Motor neuron (in vitro differentiated cells): ENCODE measurements around the gene KRTAP4-2. TPM values are rescaled to one million over a fixed set of nuclear protein-coding genes. Genes with fewer than 3 reads are reported as not detected.
"Not testable (repeated sequence)": the region's sequence is repeated elsewhere in the genome, so short reads cannot be mapped to it uniquely, and the experiment has no call there.

Experiments
- ATAC-seq, 8 experiments: fragments of 200-7000 bp; cut with Tn5 transposase; replicated peaks in 6 of 8; 2 replicates each; pipeline ENCODE4 v1.8.0; 2021; ENCODE audit warnings: mild to moderate bottlenecking in 8 of 8, moderate library complexity in 8 of 8
- H3K27ac ChIP-seq, 2 donors: fragments of 250-450 bp; sonication (Bioruptor Pico); 2 replicates each; pipeline ENCODE4 v1.9.0; 2021; ENCODE audit warnings: antibody characterized with exemption in 2 of 2, mild to moderate bottlenecking in 2 of 2, moderate library complexity in 1 of 2
- H3K4me1 ChIP-seq, 2 donors: fragments of 250-450 bp; sonication (Bioruptor Pico); replicated peaks in 1 of 2; 2 replicates each; pipeline ENCODE4 v1.6.1; 2021; ENCODE audit warnings: antibody characterized with exemption in 2 of 2, mild to moderate bottlenecking in 2 of 2, moderate library complexity in 1 of 2
- H3K4me3 ChIP-seq, 5 donors: fragments of 250-450 bp; sonication (Bioruptor Pico); 2 replicates each; pipeline ENCODE4 v1.9.0; 2021; ENCODE audit warnings: antibody characterized with exemption in 5 of 5, mild to moderate bottlenecking in 5 of 5, moderate library complexity in 4 of 5
- WGBS, 10 experiments: fragments of 450-650 bp; shearing (Covaris generic); methylation state at CpG; one replicate each; pipeline ENCODE4 v1.0.0; 2022; 5-methylcytosine and 5-hydroxymethylcytosine counted together
- in situ Hi-C, 9 experiments: fragments of 400-800 bp; cut with MboI; loops; one replicate each; pipeline ENCODE4 v1.15.0; 2021; ENCODE audit warnings: low sequenced_read_pairs in 9 of 9, low pct_unique_long_range_greater_than_20kb in 2 of 9; ENCODE audit not compliant: unreplicated experiment in 9 of 9
- total RNA-seq, 8 experiments: library from RNA; unstranded; fragments of 300-600 nt; gene quantifications; 2 replicates each; pipeline versions ENCODE4 v1.2.3 to v1.2.4, GENCODE V29; 2022

KRTAP4-2 gene
- total RNA-seq, 8 experiments from 2014 or later = not detected

DNA sequence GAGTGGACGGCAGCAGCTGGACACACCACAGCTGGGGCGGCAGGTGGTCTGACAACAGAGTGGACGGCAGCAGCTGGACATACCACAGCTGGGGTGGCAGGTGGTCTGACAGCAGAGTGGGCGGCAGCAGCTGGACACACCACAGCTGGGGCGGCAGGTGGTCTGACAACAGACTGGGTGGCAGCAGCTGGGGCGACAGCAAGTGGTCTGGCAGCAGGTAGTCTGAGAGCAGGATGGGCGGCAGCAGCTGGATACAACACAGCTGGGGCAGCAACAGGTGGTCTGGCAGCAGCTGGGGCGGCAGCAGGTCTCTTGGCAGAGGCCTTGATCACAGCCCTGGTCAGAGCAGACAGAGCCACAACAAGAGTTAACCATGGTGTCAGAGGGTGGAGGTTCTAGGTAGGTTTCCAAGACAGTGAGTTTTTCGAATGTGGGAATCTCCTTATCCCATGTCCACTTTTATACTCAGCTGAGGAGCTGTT is 6.5 kb upstream of the KRTAP4-2 start, which contains the start of gene KRTAP4-1:
Gene KRTAP4-1, minus strand, starts transcription at position 432 of the 482 bp plus-strand sequence. Its CDS starts 57 bp downstream, at position 375.
- in situ Hi-C loops = no loop called here
- WGBS, 10 experiments = 0 to 60% (median 0%) methylated on average over 1 to 2 of the region's 9 CpGs; no CpG with 5 or more reads in 3 of the 10 experiments
- no peak for ATAC-seq
- H3K4me1 ChIP-seq = no peaks in the 10 kb centered on the region
- no peak within 1 kb of the TSS for H3K4me3 ChIP-seq
- H3K27ac ChIP-seq = no peak within 1 kb of the TSS

DNA sequence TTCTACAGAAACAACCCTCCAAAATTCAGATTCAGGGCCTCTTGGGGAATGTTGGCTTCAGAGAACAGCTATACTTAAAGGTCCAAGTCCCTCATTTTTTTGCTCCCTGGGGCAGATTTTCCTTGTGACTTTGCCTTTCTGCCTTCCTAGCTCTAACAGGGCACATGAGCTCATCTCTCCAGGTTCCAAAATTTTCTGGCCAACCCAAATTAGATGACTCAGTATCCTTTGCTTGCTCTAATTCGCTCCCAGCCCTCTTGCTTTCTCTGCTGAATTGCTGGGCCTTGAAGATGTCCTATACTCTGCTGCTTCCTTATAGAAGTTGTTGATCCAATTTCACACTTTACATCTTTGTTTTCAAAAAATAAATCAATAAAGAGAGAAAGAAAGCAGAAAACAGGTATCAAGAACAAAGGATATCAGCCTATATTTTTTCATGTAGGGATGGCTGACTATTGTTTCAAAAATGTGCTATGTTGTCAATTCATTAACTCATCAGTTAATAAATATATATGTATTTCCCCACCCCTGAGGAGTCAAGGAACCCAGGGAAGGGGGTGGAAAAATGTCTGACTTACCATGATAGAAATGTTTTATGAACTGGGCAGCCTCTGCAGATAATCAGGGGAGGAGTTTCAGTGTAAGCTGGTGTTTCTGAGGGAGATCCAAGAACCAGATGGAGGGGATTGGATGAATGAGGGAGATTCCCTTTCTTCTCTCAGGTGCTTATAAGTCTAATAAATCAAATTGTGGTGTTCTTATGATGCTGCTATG is 1.0 kb upstream of the KRTAP4-2 start:
- no peak overlapping the region for H3K27ac ChIP-seq
- H3K4me1 ChIP-seq = no peaks in the 10 kb centered on the region
- ATAC-seq = no peak
- H3K4me3 ChIP-seq = no peak overlapping the region
- 33 to 100% (median 80%) methylated on average over 1 of the region's 1 CpG; no CpG with 5 or more reads in 1 of the 10 experiments for WGBS, 10 experiments
- in situ Hi-C loops = no loop called here

DNA sequence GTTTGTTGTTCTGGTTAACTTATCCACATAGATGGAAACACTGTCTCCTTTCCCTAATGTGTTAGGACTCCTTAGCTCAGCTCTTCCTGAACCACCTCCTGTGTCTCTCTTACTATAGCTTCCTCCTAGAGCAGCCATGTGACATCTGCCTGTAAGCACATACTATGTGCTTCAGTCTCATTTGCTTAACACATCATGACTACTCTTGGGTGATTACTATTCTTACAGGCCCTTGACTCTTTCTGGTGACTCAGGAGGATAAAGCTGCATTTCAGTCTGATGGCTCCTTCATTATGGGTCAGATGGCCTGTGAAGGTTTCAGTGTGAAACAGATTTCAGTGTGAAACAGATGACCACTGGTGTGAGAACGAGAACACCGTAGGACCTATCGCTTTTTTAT is 320 bp upstream of the KRTAP4-2 start:
- Histone ChIP-seq H3K27ac (no peak overlapping the region), H3K4me1 (no peaks in the 10 kb centered on the region), H3K4me3 (no peak overlapping the region)
- 40 to 100% (median 92%) methylated on average over 1 to 3 of the region's 3 CpGs; no CpG with 5 or more reads in 5 of the 10 experiments for whole genome bisulfite sequencing, 10 experiments
- in situ Hi-C loops = no loop called here
- ATAC-seq = peak in 2 of 8 experiments; percentile 33 to 41

DNA sequence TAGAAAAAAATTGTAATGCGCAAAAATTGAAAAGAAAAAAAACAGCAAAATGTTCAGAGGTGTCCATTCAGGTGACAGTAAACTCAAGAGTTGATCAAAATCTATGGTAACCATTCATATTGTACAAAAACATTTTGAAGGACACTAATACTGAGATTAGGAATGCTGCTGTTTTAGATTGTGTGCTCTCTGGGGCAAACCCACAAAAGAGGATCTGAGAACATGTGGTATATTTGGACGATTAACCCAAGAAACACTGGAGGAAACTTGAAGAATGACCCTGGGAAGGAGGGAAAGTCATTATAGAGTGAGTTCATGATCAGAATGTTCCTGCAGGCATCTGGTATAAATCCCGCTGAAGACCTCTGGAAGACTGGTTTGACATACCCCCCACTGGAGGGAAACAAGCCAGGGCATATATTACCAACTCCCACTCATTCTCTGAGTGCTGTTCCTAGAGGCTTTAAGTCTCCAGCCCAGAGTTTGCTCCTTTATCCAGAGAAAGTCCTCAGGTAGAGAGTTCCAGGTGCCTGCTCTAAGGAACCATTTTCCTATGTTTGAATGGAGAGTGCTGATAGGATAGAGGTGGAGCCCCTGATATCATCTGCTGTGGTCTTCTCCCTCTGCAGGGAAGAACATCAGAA is 1.2 kb downstream of the KRTAP4-2 start:
- ATAC-seq = no peak
- no peak overlapping the region for H3K4me3 ChIP-seq
- H3K27ac ChIP-seq = no peak overlapping the region
- WGBS, 10 experiments = 45 to 100% (median 84%) methylated on average over 1 to 3 of the region's 3 CpGs; no CpG with 5 or more reads in 1 of the 10 experiments
- no peaks in the 10 kb centered on the region for H3K4me1 ChIP-seq
- in situ Hi-C loops = no loop called here

DNA sequence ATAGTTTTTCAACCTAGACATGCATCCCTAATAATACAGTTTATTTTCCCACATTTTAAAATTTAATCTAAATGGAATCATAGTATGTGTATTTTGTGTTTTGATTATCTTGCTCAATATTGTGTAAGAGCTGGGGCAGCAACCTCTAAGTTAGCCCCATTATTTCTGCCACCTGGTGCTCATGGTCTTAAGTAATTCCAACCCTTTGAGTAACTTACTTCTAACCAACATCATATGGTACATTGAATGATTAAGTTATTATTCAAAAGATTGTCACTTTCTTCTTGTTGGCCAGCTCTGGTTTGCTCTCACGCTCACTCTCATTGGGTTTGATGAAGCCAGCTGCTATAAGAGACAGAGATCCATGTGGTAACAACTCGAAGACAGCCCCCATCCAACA is 6.1 kb downstream of the KRTAP4-2 start:
- 0 to 100% (median 67%) methylated on average over 1 to 2 of the region's 2 CpGs; no CpG with 5 or more reads in 3 of the 10 experiments for WGBS, 10 experiments
- Histone ChIP-seq H3K4me1 (no peaks in the 10 kb centered on the region), H3K27ac (no peak overlapping the region), H3K4me3 (no peak overlapping the region)
- no peak for ATAC-seq
- in situ Hi-C loops = no loop called here

DNA sequence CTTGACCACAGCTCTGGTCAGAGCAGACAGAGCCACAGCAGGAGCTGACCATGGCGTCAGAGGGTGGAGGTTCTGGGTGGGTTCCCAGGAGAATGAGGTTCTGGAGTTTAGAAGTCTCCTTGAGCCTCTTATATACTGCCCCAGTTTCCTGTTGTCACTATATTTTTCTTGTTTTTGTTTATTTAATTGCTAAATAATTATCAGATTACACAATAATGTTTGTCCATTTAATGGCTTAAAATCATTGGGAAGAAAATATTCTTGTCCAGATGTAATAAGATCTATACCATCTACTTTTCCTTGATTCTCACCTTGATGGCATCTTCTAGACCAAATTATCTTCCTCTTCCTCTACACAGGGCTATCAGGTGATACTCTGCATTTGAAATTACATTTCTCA is 9.9 kb downstream of the KRTAP4-2 start, which contains the start of gene KRTAP4-3:
Gene KRTAP4-3, minus strand, starts transcription at position 101 of the 400 bp plus-strand sequence. Its CDS starts 49 bp downstream, at position 52.
- H3K27ac ChIP-seq = no peak within 1 kb of the TSS
- H3K4me3 ChIP-seq = no peak within 1 kb of the TSS
- no peak for ATAC-seq
- in situ Hi-C loops = no loop called here
- WGBS, 10 experiments = 80% methylated on average over 1 of the region's 1 CpG; no CpG with 5 or more reads in 9 of the 10 experiments
- H3K4me1 ChIP-seq = no peaks in the 10 kb centered on the region

DNA sequence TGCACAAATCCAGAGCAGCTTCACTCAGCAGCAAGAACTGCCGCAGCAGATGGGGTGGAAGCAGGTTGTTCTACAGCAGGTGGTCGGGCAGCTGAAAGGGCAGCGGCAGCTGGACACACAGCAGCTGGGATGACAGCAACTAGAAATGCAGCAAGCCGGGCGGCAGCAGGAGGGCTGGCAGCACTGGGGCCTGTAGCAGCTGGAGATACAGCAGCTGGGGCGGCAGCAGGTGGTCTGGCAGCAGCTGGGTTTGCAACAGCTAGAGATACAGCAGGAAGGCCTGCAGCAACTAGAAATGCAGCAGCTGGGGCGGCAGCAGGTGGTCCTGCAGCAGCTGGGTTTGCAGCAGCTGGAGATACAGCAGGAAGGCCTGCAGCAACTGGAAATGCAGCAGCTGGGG is 10.5 kb downstream of the KRTAP4-2 start:
- Histone ChIP-seq H3K4me1 (no peaks in the 10 kb centered on the region), H3K4me3 (no peak overlapping the region), H3K27ac (no peak overlapping the region)
- WGBS, 10 experiments = 40 to 90% (median 74%) methylated on average over 1 to 4 of the region's 7 CpGs; no CpG with 5 or more reads in 5 of the 10 experiments
- ATAC-seq = no peak
- in situ Hi-C loops = no loop called here

DNA sequence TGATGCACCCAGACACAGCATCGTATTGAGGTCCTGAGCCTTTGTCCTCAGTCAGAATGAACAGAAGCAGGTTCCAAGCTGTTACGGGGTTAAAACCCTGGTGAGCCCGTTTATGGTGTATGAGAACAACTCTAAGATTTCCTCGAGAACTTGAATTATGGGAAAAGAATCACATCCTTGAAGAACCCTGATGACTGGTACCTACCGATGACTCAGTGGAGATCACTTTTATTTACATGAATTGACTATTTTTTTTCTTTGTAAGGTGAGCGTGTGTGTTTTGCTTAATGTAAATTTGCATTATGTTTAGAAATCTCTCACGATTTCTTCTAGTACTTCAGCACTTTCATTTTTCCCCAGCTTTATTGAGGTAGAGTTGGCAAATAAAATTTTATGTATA is 14.2 kb downstream of the KRTAP4-2 start:
- Histone ChIP-seq H3K27ac (no peak overlapping the region), H3K4me1 (no peaks in the 10 kb centered on the region), H3K4me3 (no peak overlapping the region)
- WGBS, 10 experiments = 46 to 100% (median 69%) methylated on average over 1 to 7 of the region's 7 CpGs; no CpG with 5 or more reads in 1 of the 10 experiments
- in situ Hi-C loops = no loop called here
- ATAC-seq = no peak

DNA sequence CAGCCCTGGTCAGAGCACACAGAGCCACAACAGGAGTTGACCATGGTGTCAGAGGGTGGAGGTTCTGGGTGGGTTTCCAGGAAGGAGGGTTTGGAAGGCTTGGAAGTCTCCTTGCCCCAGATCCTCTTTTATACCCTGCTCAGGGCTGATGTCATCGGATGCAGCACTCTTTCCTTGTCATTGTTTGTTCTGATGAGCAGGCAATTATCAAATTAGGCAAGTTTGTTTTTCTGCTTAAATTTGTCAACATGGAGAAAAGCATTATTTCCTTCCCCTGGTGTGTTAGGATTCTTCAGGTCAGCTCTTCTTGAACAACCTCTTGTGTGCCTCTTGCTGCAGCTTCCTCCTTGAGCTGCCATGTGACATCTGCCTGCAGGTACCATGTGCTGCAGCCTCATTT is 17.4 kb downstream of the KRTAP4-2 start, which contains the start of gene KRTAP4-4:
Gene KRTAP4-4, minus strand, starts transcription at position 101 of the 400 bp plus-strand sequence. Its CDS starts 57 bp downstream, at position 44.
- H3K4me1 ChIP-seq = no peaks in the 10 kb centered on the region
- in situ Hi-C loops = no loop called here
- WGBS, 10 experiments = 50 to 100% methylated on average over 1 of the region's 1 CpG; no CpG with 5 or more reads in 8 of the 10 experiments

DNA sequence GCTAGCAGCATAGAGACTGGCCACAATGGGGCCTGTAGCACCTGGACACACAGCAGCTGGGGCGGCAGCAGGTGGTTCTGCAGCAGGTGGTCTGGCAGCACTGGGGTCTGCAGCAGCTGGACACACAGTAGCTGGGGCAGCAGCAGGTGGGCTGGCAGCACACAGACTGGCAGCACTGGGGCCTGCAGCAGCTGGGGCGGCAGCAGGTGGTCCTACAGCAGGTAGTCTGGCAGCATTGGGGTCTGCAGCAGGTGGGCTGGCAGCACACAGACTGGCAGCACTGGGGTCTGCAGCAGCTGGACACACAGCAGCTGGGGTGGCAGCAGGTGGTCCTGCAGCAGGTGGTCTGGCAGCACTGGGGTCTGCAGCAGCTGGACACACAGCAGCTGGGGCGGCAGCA is 17.8 kb downstream of the KRTAP4-2 start:
- not testable (repeated sequence) for ATAC-seq

More for the DNA sequence above, 17.4 kb downstream of the KRTAP4-2 start, which contains the start of gene KRTAP4-4:
- ATAC-seq = no peak
- H3K27ac ChIP-seq = no peak within 1 kb of the TSS
- H3K4me3 ChIP-seq = no peak within 1 kb of the TSS

DNA sequence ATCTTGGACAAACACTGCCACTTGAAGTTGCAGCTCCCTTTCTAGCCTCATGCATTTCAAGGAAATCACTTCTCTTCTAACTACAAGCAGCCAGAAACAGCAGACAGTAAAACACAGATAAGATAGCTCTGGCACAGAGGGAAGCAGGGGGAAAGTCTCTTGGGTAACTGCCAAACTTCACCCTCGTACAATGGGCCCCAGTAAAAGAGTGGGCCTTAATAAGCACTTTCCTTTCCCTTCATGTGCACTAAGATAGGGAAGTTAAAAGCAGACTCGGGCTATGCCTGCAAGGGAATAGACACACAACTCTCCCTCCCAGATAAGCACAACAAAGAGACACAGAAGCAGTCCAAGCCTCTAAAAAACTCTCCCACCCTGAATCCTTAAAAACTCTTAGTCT is 24.2 kb downstream of the KRTAP4-2 start:
- Histone ChIP-seq H3K27ac (no peak overlapping the region), H3K4me3 (no peak overlapping the region), H3K4me1 (no peaks in the 10 kb centered on the region)
- in situ Hi-C loops = no loop called here
- 20 to 61% (median 39%) methylated on average over 1 to 2 of the region's 2 CpGs; no CpG with 5 or more reads in 4 of the 10 experiments for WGBS, 10 experiments
- ATAC-seq = no peak

More for the DNA sequence above, 17.8 kb downstream of the KRTAP4-2 start:
- H3K4me1 ChIP-seq, in situ Hi-C loops, H3K27ac ChIP-seq, H3K4me3 ChIP-seq: not testable (repeated sequence)
- 100% methylated on average over 2 of the region's 3 CpGs; no CpG with 5 or more reads in 9 of the 10 experiments for WGBS, 10 experiments

DNA sequence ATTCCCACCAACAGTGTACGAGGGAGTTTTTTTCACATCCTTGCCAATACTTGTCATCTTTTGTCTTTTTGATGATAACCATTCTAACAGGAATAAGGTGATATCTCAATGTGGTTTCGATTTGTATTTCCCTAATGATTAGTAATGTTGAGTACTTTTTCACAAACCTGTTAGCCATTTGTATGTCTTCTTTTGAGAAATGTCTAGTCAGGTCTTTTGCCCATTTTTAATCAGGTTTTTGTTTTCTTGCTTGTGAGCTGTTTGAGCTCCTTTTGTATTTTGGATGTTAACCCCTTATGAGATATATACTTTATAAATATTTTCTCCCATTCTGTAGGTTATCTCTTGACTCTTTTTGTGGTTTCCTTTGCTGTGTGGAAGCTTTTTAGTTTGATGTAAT is 26.5 kb downstream of the KRTAP4-2 start:
- H3K27ac ChIP-seq = no peak overlapping the region
- in situ Hi-C loops = no loop called here
- no peak for ATAC-seq
- H3K4me3 ChIP-seq = no peak overlapping the region
- no peaks in the 10 kb centered on the region for H3K4me1 ChIP-seq
- WGBS, 10 experiments = 6 to 79% (median 40%) methylated on average over 1 to 2 of the region's 2 CpGs; no CpG with 5 or more reads in 1 of the 10 experiments

DNA sequence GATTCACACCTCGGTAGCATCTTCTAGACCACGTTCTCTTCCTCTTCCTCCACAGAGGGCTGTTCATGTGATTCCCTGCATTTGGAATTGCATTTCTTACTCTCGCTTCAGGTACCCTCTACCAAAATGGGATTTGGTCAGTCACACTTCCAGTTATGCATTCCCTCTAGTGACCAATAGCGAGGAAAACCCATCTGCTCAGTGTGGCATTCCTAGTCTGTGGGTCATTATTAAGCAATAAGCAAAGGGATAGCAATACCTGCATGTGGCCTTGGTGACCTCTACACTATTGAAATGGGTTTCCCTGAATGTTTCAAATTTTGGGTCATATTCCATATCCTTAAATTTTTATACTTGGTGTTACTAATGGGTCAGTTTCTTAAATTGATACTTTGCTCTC is 28.0 kb downstream of the KRTAP4-2 start:
- Histone ChIP-seq H3K27ac (no peak overlapping the region), H3K4me3 (no peak overlapping the region), H3K4me1 (no peaks in the 10 kb centered on the region)
- 40 to 89% (median 83%) methylated on average over 2 to 4 of the region's 4 CpGs; no CpG with 5 or more reads in 4 of the 10 experiments for WGBS, 10 experiments
- no peak for ATAC-seq
- in situ Hi-C loops = no loop called here
